A549 (cell line): ENCODE data around the gene CFB. TPM values are rescaled to one million over a fixed set of nuclear protein-coding genes. Genes with fewer than 3 reads are reported as not detected.

ENCODE experiments used
- ATAC-seq, 2 experiments: fragments of 200-7000 bp in 1 of 2; fragments of >200 bp in 1 of 2; cut with Nextera tagmentation in 1 of 2; cut with Tn5 transposase in 1 of 2; 3 replicates each; pipeline versions ENCODE4 v1.8.0 to v1.9.1; 2018 to 2020; ENCODE audit warnings: mild to moderate bottlenecking in 1 of 2, moderate library complexity in 1 of 2
- CTCF ChIA-PET: fragments of 300-600 bp; sonication (Branson Sonifier 250); formaldehyde crosslinking; extraction: SDS; loops from one replicate; lab custom pipeline; 2021; ENCODE audit warnings: antibody characterized with exemption, inconsistent platforms; lab: Yijun Ruan, JAX
- POLR2A ChIA-PET: fragments of 350-600 bp; formaldehyde crosslinking; extraction: SDS; loops from one replicate; lab custom pipeline; 2021; ENCODE audit warnings: antibody characterized with exemption, inconsistent platforms; lab: Yijun Ruan, JAX
- DNase-seq, 2 experiments: peaks; one replicate each; pipeline versions ENCODE4 v3.0.0 to v3.0.0-alpha.2; 2011 to 2016; ENCODE audit warnings: low read depth in 1 of 2, low spot score in 1 of 2
- FAIRE-seq: peaks from 2 replicates; lab custom pipeline; 2011; peaks lifted over from hg19 to GRCh38; lab: Jason Lieb, UNC
- H3K27ac ChIP-seq, 2 experiments: fragments of >200 bp; sonication (Bioruptor Twin); formaldehyde crosslinking; 3 replicates each; pipeline ENCODE4 v1.5.1; 2016 to 2017
- H3K4me1 ChIP-seq: fragments of >200 bp; sonication (Bioruptor Twin); formaldehyde crosslinking; 3 replicates; pipeline ENCODE4 v1.6.1; 2016
- H3K4me2 ChIP-seq: fragments of >200 bp; sonication (Bioruptor Twin); formaldehyde crosslinking; 3 replicates; pipeline ENCODE4 v1.6.1; 2016
- H3K4me3 ChIP-seq: fragments of >200 bp; sonication (Bioruptor Twin); formaldehyde crosslinking; 3 replicates; pipeline ENCODE4 v1.5.1; 2016
- H3K9me3 ChIP-seq: fragments of >200 bp; sonication (Bioruptor Twin); formaldehyde crosslinking; 3 replicates; pipeline ENCODE4 v1.6.1; 2016
- BHLHE40 ChIP-seq: IDR thresholded peaks from 2 replicates; pipeline ENCODE4 v1.6.1; 2012; ENCODE audit warnings: low read depth, low read length, inconsistent platforms
- CEBPB ChIP-seq, 2 experiments: fragments of >200 bp in 1 of 2; sonication (Bioruptor Twin) in 1 of 2; formaldehyde crosslinking in 1 of 2; IDR thresholded peaks; 2 replicates each; pipeline ENCODE4 v1.6.1; 2012 to 2016
- CHD2 ChIP-seq: fragments of 150-350 bp; IDR thresholded peaks from 2 replicates; pipeline ENCODE4 v1.6.1; 2014; ENCODE audit warnings: low read length; ENCODE audit not compliant: partially characterized antibody
- EHF ChIP-seq: fragments of 250-450 bp; sonication (Bioruptor Pico); IDR thresholded peaks from 2 replicates; pipeline ENCODE4 v1.5.0; 2020; ENCODE audit warnings: mild to moderate bottlenecking
- FOXS1 ChIP-seq: fragments of 250-450 bp; sonication (Bioruptor Pico); IDR thresholded peaks from 2 replicates; pipeline ENCODE4 v1.5.0; 2020; ENCODE audit warnings: mild to moderate bottlenecking, moderate library complexity
- GATA3 ChIP-seq: IDR thresholded peaks from 2 replicates; pipeline ENCODE4 v1.6.1; 2012; ENCODE audit warnings: borderline replicate concordance
- JUN ChIP-seq, 2 experiments: fragments of >200 bp; sonication (Bioruptor Twin); formaldehyde crosslinking; IDR thresholded peaks; 2 replicates in 1 of 2; 3 replicates in 1 of 2; pipeline ENCODE4 v1.6.1; 2016 to 2017
- MAZ ChIP-seq: fragments of 150-350 bp; IDR thresholded peaks from 2 replicates; pipeline ENCODE4 v1.6.1; 2014; ENCODE audit warnings: antibody characterized with exemption, low read depth, low read length, borderline replicate concordance
- PHF8 ChIP-seq: fragments of 200-600 bp; sonication (generic); IDR thresholded peaks from 2 replicates; pipeline ENCODE4 v1.6.1; 2016; ENCODE audit warnings: low read depth, mild to moderate bottlenecking, antibody characterized with exemption, moderate library complexity, borderline replicate concordance
- POLR2A ChIP-seq: IDR thresholded peaks from 2 replicates; pipeline ENCODE4 v1.6.1; 2012; ENCODE audit warnings: mild to moderate bottlenecking, low read length
- POLR2AphosphoS2 ChIP-seq: conservative IDR thresholded peaks from 2 replicates; pipeline ENCODE4 v1.6.1; 2012; ENCODE audit warnings: low read length, improper control_type of control experiment, inconsistent platforms
- RAD21 ChIP-seq, 2 experiments: fragments of >200 bp in 1 of 2; sonication (Bioruptor Twin) in 1 of 2; formaldehyde crosslinking in 1 of 2; IDR thresholded peaks in 1 of 2; conservative IDR thresholded peaks in 1 of 2; 2 replicates in 1 of 2; 3 replicates in 1 of 2; pipeline ENCODE4 v1.6.1; 2012 to 2018; ENCODE audit warnings: inconsistent platforms in 1 of 2
- RCOR1 ChIP-seq: fragments of 150-350 bp; IDR thresholded peaks from 2 replicates; pipeline ENCODE4 v1.6.1; 2014; ENCODE audit warnings: antibody characterized with exemption, low read length, low read depth
- SREBF2 ChIP-seq: fragments of 450-650 bp; IDR thresholded peaks from 2 replicates; pipeline ENCODE4 v1.6.1; 2014; ENCODE audit warnings: mild to moderate bottlenecking, moderate library complexity
- ZC3H11A ChIP-seq: fragments of 450-650 bp; IDR thresholded peaks from 2 replicates; pipeline ENCODE4 v1.6.1; 2014; ENCODE audit warnings: antibody characterized with exemption, mild to moderate bottlenecking
- ZFP36 ChIP-seq: fragments of 450-650 bp; IDR thresholded peaks from 2 replicates; pipeline ENCODE4 v1.6.1; 2014; ENCODE audit warnings: borderline replicate concordance; ENCODE audit not compliant: partially characterized antibody
- WGBS: methylation state at CpG from one replicate; pipeline ENCODE4 v1.1.6; 2017; ENCODE audit errors: missing lambda C conversion rate; 5-methylcytosine and 5-hydroxymethylcytosine counted together
- polyA plus RNA-seq, 4 experiments: library from polyadenylated mRNA; depleted of rRNA in 3 of 4; stranded (reverse); fragments of >200 nt; fragmentation: RNase III in 1 of 4; extraction: RNeasy Plus Mini Kit Qiagen cat#74134 plus additional on column Dnase treatment in 1 of 4; gene quantifications; 2 replicates in 3 of 4; 3 replicates in 1 of 4; pipeline ENCODE4 v1.2.3, GENCODE V29; 2011 to 2017
- TF ChIP-seq, protein P1 (sequence below): IDR thresholded peaks from 2 replicates; pipeline ENCODE4 v1.6.1; 2012
- TF ChIP-seq, protein P2 (sequence below): IDR thresholded peaks from 2 replicates; pipeline ENCODE4 v1.6.1; 2012
- TF ChIP-seq, protein P3 (sequence below): fragments of 450-650 bp; IDR thresholded peaks from 2 replicates; pipeline ENCODE4 v1.6.1; 2014; ENCODE audit warnings: antibody characterized with exemption
- TF ChIP-seq, protein P4 (sequence below): fragments of 250-450 bp; sonication (Bioruptor Pico); IDR thresholded peaks from 2 replicates; pipeline ENCODE4 v1.5.0; 2020; ENCODE audit warnings: low read depth, mild to moderate bottlenecking, moderate library complexity
- TF ChIP-seq, protein P5 (sequence below): fragments of 200-600 bp; sonication (generic); IDR thresholded peaks from 2 replicates; pipeline ENCODE4 v1.6.1; 2016; ENCODE audit warnings: antibody characterized with exemption, mild to moderate bottlenecking, moderate library complexity

The CFB gene
- polyA plus RNA-seq, 2 of the 4 experiments (the other 2 are of a cell fraction) = 4.4 to 5.6 TPM

DNA sequence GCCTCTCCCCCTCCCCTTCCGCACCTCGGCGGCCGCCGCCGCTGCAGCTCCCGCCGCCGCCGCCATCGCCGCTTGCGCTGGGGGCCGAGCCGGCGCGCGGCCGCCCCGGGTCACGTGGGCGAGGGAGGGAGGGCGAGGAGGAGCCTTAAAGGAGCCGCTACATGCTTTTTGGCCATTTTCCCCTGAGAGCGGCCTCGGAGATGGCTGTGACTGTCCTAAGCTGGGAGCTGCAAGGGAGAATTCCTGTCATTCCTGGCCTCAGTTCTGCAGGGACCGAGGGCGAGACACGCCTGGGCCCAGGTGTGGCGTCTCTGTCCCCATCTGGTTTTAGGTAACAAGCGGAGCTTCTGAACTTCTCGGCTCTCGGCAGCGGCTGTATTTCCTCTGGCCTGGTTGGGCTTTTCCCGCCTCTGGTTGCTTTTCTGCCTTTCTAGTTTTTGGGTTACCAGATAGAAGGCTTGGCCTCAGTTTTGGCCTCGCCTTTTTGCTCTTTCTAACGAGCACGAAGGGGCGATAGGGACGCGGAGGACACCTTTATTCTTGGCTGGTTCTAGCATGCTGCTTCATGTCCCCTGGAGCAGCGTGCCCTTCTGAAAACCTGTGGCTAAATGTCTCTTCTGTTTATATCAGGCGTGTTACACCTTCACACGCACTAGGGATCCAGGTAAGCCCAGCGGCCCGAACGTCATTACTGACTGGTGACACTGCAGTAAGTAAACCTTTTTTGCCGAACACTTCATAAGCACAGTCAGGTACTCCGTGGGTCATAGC is 48.1 kb upstream of the CFB start, which contains the start of gene EHMT2:
Gene EHMT2 (minus strand): TSS at position 87 of the 771 bp plus-strand sequence. CDS start 21 bp downstream, at position 66.
- DNase-seq (peak; percentile 61 to 76), FAIRE-seq (no peak), ATAC-seq (peak; percentile 61 to 81)
- Histone ChIP-seq H3K27ac (peak within 1 kb of the TSS; percentile 89 to 96), H3K4me3 (peak within 1 kb of the TSS; percentile 97), H3K4me2 (peak within 1 kb of the TSS; percentile 91), H3K9me3 (no peaks in the 10 kb centered on the region), H3K4me1 (peaks cover 21% of the 10 kb centered on the region)
- CTCF ChIA-PET = interaction anchor here (0.6 to 1.9 kb wide), 5 partner anchors 14 to 102 kb away, joined by 3 to 14 read pairs (median 4); no protein-coding TSS in a partner anchor
- TF ChIP-seq, protein P1, sequence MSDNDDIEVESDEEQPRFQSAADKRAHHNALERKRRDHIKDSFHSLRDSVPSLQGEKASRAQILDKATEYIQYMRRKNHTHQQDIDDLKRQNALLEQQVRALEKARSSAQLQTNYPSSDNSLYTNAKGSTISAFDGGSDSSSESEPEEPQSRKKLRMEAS = peak; percentile 49
- TF ChIP-seq CHD2 (no peak), PHF8 (no peak), SREBF2 (no peak), CEBPB (IDR thresholded peaks at IDR 0.05) (no peak), POLR2A (peak; percentile 44), JUN (IDR thresholded peaks at IDR 0.05) (peak in 1 of 2 experiments; percentile 43; a peak in 1 of 5 replicates), POLR2AphosphoS2 (no peak), MAZ (0 out of 2 replicates have a peak, but pooled peaks have one; percentile 18), FOXS1 (CRISPR knock-in tag) (no peak), GATA3 (no peak)
- TF ChIP-seq, protein P2, sequence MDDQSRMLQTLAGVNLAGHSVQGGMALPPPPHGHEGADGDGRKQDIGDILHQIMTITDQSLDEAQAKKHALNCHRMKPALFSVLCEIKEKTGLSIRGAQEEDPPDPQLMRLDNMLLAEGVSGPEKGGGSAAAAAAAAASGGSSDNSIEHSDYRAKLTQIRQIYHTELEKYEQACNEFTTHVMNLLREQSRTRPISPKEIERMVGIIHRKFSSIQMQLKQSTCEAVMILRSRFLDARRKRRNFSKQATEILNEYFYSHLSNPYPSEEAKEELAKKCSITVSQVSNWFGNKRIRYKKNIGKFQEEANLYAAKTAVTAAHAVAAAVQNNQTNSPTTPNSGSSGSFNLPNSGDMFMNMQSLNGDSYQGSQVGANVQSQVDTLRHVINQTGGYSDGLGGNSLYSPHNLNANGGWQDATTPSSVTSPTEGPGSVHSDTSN = no peak
- TF ChIP-seq, protein P3, sequence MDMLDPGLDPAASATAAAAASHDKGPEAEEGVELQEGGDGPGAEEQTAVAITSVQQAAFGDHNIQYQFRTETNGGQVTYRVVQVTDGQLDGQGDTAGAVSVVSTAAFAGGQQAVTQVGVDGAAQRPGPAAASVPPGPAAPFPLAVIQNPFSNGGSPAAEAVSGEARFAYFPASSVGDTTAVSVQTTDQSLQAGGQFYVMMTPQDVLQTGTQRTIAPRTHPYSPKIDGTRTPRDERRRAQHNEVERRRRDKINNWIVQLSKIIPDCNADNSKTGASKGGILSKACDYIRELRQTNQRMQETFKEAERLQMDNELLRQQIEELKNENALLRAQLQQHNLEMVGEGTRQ = peak; percentile 73
- TF ChIP-seq, protein P4, sequence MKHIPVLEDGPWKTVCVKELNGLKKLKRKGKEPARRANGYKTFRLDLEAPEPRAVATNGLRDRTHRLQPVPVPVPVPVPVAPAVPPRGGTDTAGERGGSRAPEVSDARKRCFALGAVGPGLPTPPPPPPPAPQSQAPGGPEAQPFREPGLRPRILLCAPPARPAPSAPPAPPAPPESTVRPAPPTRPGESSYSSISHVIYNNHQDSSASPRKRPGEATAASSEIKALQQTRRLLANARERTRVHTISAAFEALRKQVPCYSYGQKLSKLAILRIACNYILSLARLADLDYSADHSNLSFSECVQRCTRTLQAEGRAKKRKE (CRISPR knock-in tag) = no peak
- TF ChIP-seq, protein P5, sequence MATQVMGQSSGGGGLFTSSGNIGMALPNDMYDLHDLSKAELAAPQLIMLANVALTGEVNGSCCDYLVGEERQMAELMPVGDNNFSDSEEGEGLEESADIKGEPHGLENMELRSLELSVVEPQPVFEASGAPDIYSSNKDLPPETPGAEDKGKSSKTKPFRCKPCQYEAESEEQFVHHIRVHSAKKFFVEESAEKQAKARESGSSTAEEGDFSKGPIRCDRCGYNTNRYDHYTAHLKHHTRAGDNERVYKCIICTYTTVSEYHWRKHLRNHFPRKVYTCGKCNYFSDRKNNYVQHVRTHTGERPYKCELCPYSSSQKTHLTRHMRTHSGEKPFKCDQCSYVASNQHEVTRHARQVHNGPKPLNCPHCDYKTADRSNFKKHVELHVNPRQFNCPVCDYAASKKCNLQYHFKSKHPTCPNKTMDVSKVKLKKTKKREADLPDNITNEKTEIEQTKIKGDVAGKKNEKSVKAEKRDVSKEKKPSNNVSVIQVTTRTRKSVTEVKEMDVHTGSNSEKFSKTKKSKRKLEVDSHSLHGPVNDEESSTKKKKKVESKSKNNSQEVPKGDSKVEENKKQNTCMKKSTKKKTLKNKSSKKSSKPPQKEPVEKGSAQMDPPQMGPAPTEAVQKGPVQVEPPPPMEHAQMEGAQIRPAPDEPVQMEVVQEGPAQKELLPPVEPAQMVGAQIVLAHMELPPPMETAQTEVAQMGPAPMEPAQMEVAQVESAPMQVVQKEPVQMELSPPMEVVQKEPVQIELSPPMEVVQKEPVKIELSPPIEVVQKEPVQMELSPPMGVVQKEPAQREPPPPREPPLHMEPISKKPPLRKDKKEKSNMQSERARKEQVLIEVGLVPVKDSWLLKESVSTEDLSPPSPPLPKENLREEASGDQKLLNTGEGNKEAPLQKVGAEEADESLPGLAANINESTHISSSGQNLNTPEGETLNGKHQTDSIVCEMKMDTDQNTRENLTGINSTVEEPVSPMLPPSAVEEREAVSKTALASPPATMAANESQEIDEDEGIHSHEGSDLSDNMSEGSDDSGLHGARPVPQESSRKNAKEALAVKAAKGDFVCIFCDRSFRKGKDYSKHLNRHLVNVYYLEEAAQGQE = no peak
- 0% methylated on average over 23 of the region's 49 CpGs for WGBS
- POLR2A ChIA-PET = interaction anchor here (0.6 to 2.1 kb wide), 10 partner anchors 47 to 1348 kb away, joined by 3 to 14 read pairs (median 4); partner anchors contain the start of genes C6orf47, CFB, HSPA1A and HSPA1B

DNA sequence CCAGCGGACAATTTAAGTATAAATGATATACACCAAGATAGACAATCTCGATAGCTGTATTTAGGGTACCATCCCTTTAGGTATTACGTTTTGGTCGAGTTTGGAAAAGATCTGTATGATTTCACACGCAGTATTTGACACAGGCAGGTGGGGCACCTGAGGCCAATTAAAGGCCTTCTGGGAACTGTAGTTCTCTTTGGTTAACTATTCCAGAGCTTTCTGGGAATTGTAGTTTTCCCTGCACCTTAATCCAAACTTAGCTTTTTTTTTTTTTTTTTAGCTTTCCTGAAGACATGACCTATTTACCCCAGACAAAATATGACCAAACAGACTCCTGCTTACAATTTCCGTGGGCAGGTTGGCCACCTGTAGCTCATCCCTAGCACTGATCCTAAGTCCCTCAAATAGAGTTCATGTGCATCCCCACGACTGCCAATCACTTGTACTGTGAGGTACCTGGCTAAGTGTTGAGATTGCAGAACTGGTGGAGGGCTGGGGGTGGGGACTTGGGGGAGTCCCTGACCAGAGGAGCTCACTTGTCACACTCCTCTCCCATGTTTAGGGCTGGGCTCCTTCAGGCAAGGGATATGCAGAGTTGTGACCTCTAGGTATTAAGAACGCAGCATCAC is 47.4 kb upstream of the CFB start:
- ChIA-PET CTCF (interaction anchor here (0.6 to 1.9 kb wide), 4 partner anchors 15 to 103 kb away, joined by 3 to 14 read pairs (median 5); no protein-coding TSS in a partner anchor), POLR2A (interaction anchor here (0.6 to 2.1 kb wide), 12 partner anchors 36 to 1347 kb away, joined by 3 to 14 read pairs (median 4); partner anchors contain the start of genes C6orf47, CFB, HSPA1A and HSPA1B)
- no peak for TF ChIP-seq BHLHE40
- TF ChIP-seq ZFP36 = no peak
- TF ChIP-seq RCOR1 = no peak
- TF ChIP-seq RAD21 (conservative IDR thresholded peaks at IDR 0.05 in 1 of 2, IDR thresholded peaks at IDR 0.05 in 1 of 2) = no peak
- no peak for TF ChIP-seq ZC3H11A
- no peak for TF ChIP-seq EHF (CRISPR knock-in tag)
- TF ChIP-seq, all 56 proteins: peak for 0
- DNase-seq = peak; percentile 26 to 52
- FAIRE-seq = no peak
- H3K27ac ChIP-seq = peak overlapping the region; percentile 89 to 96
- peak; percentile 62 to 68; a peak in 5 of 6 replicates for ATAC-seq
- WGBS = 17% methylated on average over 7 of the region's 8 CpGs
- peak overlapping the region; percentile 97 for H3K4me3 ChIP-seq
- no peaks in the 10 kb centered on the region for H3K9me3 ChIP-seq
- H3K4me1 ChIP-seq = peaks cover 24% of the 10 kb centered on the region
- peak overlapping the region; percentile 91 for H3K4me2 ChIP-seq
